Fibroblast of lung (primary cell): Measurements from ENCODE around the gene ALDOA.
"Not testable (repeated sequence)": the region's sequence is repeated elsewhere in the genome, so short reads cannot be mapped to it uniquely, and the experiment has no call there.

ENCODE experiments used
- EZH2 ChIP-seq: IDR thresholded peaks from 2 replicates; pipeline ENCODE4 v1.5.1; 2012; ENCODE audit warnings: low read length, control low read depth, mild to moderate bottlenecking; ENCODE audit errors: missing control alignments
- TF ChIP-seq, protein P1 (sequence below), 2 donors: IDR thresholded peaks in 1 of 2; conservative IDR thresholded peaks in 1 of 2; 1 replicate in 1 of 2; 2 replicates in 1 of 2; pipeline ENCODE4 v1.5.1; 2011 to 2012; ENCODE audit warnings: low read length in 2 of 2, control low read depth in 1 of 2, inconsistent platforms in 1 of 2, low read depth in 1 of 2, mild to moderate bottlenecking in 1 of 2

- TF ChIP-seq EZH2: not testable (repeated sequence)
- TF ChIP-seq, protein P1, sequence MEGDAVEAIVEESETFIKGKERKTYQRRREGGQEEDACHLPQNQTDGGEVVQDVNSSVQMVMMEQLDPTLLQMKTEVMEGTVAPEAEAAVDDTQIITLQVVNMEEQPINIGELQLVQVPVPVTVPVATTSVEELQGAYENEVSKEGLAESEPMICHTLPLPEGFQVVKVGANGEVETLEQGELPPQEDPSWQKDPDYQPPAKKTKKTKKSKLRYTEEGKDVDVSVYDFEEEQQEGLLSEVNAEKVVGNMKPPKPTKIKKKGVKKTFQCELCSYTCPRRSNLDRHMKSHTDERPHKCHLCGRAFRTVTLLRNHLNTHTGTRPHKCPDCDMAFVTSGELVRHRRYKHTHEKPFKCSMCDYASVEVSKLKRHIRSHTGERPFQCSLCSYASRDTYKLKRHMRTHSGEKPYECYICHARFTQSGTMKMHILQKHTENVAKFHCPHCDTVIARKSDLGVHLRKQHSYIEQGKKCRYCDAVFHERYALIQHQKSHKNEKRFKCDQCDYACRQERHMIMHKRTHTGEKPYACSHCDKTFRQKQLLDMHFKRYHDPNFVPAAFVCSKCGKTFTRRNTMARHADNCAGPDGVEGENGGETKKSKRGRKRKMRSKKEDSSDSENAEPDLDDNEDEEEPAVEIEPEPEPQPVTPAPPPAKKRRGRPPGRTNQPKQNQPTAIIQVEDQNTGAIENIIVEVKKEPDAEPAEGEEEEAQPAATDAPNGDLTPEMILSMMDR (conservative IDR thresholded peaks at IDR 0.05 in 1 of 2, IDR thresholded peaks at IDR 0.05 in 1 of 2; ENCODE audit: low read depth in 1 of 2, low read length in 2 of 2): not testable (repeated sequence)
Observed at GRCh38 chr16:30114833-30115232, 49.3 kb downstream of the ALDOA start.
